ENCODE measurements around the gene C9orf57. TPM values are rescaled to one million over a fixed set of nuclear protein-coding genes. Genes with fewer than 3 reads are reported as not detected.
"Not testable (repeated sequence)": the region's sequence is repeated elsewhere in the genome, so short reads cannot be mapped to it uniquely, and the experiment has no call there.

Gene C9orf57
- total and polyA plus RNA-seq, 11 donors, result not detected

GRCh38 chr9:72012646-72013045 lies 47.8 kb downstream of the C9orf57 start:
- TF ChIP-seq CTCF (IDR thresholded peaks at IDR 0.05) (no peak), POLR2A (IDR thresholded peaks at IDR 0.05) (no peak)
- WGBS, 4 donors, result 86 to 92% (median 89%) methylated on average over 4 of the region's 4 CpGs
- Histone ChIP-seq H3K27me3 (no peaks in the 10 kb centered on the region), H3K4me3 (no peak overlapping the region), H3K4me1 (no peaks in the 10 kb centered on the region), H3K9me3 (no peaks in the 10 kb centered on the region), H3K36me3 (no peaks in the 10 kb centered on the region), H3K27ac (no peak overlapping the region)
- intact Hi-C loops (cut with DNase I), result no loop called here
- DNase-seq (no peak), ATAC-seq (no peak)

- H3K27ac ChIP-seq; H3K4me1 ChIP-seq; H3K9me3 ChIP-seq; H3K36me3 ChIP-seq; H3K4me3 ChIP-seq; intact Hi-C loops (cut with DNase I); DNase-seq; ATAC-seq; H3K27me3 ChIP-seq: not testable (repeated sequence)
- WGBS, 4 donors, result 87 to 89% (median 88%) methylated on average over 19 to 20 of the region's 20 CpGs
Measured at GRCh38 chr9:72007726-72008125, 52.7 kb downstream of the C9orf57 start.

DNA sequence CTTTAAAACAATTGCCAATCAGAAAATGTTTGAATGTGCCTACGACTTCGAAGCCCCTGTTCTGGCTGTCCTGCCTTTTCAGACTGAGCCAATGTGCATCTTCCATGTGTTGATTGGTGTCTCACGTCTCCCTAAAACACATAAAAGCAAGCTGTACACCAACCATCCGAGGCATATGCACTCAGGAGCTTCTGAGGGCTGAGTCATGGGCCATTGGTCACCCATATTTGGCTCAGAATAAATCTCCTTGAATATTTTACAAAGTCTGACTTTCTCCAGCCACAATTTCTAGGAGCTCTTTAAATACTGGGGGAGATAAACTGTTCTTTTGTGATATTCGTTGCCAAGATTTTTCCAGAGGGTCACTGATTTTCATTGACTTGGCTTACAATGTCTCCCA lies 53.9 kb downstream of the C9orf57 start:
- intact Hi-C loops (cut with DNase I), result no loop called here
- DNase-seq (no peak), ATAC-seq (no peak)
- Histone ChIP-seq H3K27me3 (no peaks in the 10 kb centered on the region), H3K27ac (no peak overlapping the region), H3K36me3 (no peaks in the 10 kb centered on the region), H3K4me3 (no peak overlapping the region), H3K4me1 (no peaks in the 10 kb centered on the region), H3K9me3 (no peaks in the 10 kb centered on the region)
- no peak for TF ChIP-seq CTCF (IDR thresholded peaks at IDR 0.05)
- TF ChIP-seq POLR2A (IDR thresholded peaks at IDR 0.05), result no peak
- 70 to 81% (median 78%) methylated on average over 5 of the region's 5 CpGs for WGBS, 4 donors

DNA sequence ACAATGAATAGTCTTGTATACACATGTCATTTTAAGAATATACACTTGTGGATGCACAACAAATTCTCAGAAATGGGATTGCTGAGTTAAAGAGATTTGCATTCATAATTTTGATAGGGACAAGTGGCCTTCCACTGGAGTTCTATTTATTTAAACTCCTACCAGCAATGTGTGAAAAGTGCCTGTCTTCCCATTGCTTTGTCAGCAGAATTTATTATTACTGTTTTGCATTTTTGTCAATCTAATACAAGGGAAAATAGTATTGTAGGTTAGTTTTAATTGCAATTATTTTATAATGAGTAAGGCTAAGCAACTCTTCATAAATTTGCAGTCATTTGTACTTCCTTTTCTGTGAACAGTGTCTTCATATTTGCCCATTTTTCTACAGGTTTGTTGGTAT lies 55.0 kb downstream of the C9orf57 start:
- ATAC-seq (no peak), DNase-seq (no peak)
- intact Hi-C loops (cut with DNase I), result no loop called here
- H3K27ac ChIP-seq, result no peak overlapping the region
- no peak overlapping the region for H3K4me3 ChIP-seq
- H3K36me3 ChIP-seq, result no peaks in the 10 kb centered on the region
- TF ChIP-seq CTCF (IDR thresholded peaks at IDR 0.05), result no peak
- H3K9me3 ChIP-seq, result no peaks in the 10 kb centered on the region
- H3K4me1 ChIP-seq, result no peaks in the 10 kb centered on the region
- no peaks in the 10 kb centered on the region for H3K27me3 ChIP-seq

Other genes with a start within 250 kb of the C9orf57 start
- gene ABHD17B, start 149.4 kb downstream of the C9orf57 start, total RNA-seq, result 10 to 100 TPM in 7 of 9 donors, 1 to 10 TPM in 2; 8.5 to 15.9 (median 10.9) TPM
- 10 to 100 TPM in 1 of 2 donors, 1 to 10 TPM in 1; 2.7 to 10.5 TPM for gene ABHD17B, start 149.4 kb downstream of the C9orf57 start, polyA plus RNA-seq
- 1 to 10 TPM; 3.6 to 9.7 (median 4.8) TPM for gene C9orf85, start 149.0 kb downstream of the C9orf57 start, total RNA-seq
- gene C9orf85, start 149.0 kb downstream of the C9orf57 start, polyA plus RNA-seq, result 1 to 10 TPM; 4.5 to 8.2 TPM
- 1 to 10 TPM in 1 of 9 donors, under 1 TPM in 4, not detected in 4; 0.12 to 1.1 (median 0.22) TPM for gene GDA, start 88.8 kb upstream of the C9orf57 start, total RNA-seq
- under 1 TPM in 1 of 2 donors, not detected in 1; 0.08 TPM for gene GDA, start 88.8 kb upstream of the C9orf57 start, polyA plus RNA-seq

Data from heart left ventricle (tissue), 16 donors.